Heart left ventricle (tissue), 13 donors: ENCODE data around the gene FSHB.

Experiments
- CTCF ChIP-seq, 12 donors: fragments of 200-600 bp; sonication (generic) in 4 of 12; IDR thresholded peaks; one replicate each; pipeline versions ENCODE4 v1.5.0 to v1.8.0; 2018 to 2022; ENCODE audit warnings: antibody characterized with exemption in 12 of 12, mild to moderate bottlenecking in 5 of 12
- POLR2A ChIP-seq, 2 donors: fragments of 450-650 bp; IDR thresholded peaks; one replicate each; pipeline ENCODE4 v1.6.1; 2017; ENCODE audit warnings: antibody characterized with exemption in 2 of 2, mild to moderate bottlenecking in 2 of 2, moderate library complexity in 2 of 2
- donor health status: ischemic (EF 13 %, LVEDD 7.1; RV severe dilation, severe dysfunction).
- donor health status: DM: no; HTN: yes; CAD: no.
- donor health status: DM: no; HTN: no; CAD: no.
- donor health status: ischemic (EF 25% LVEDD 6.9; RV normal size, moderate dysfunction).
- donor health status: ischemic (EF 25% LVEDD 5.7; RV mildly dilated, moderate dysfunction).
- donor health status: ischemic (EF 35%, LVEDD 5.7; RV mildly dilated, moderate dysfunction).
- donor health status: nonischemic (EF 11% LVEDD 7.7; RV severe dilation, severe dysfunction).
- donor health status: DM: yes; HTN: yes; CAD: no.
- donor health status: PGD.
- donor health status: ischemic (EF 29% LVEDD 5.4; RV normal size, mild dysfunction).
- donor health status: nonischemic (EF 23%, LVEDD 6.1; RV moderate dilation, normal function).

GRCh38 chr11:30254307-30255298 is 23.8 kb downstream of the FSHB start:
- TF ChIP-seq CTCF (IDR thresholded peaks at IDR 0.05), result no peak
- TF ChIP-seq POLR2A (IDR thresholded peaks at IDR 0.05), result no peak
